NCI-H1694 treated with DMSO at 0.1 percent for 48 hours (cell line): Measurements from ENCODE around the gene KIF16B.
A peak's percentile ranks its signal among the peaks of the same experiment; 100 is the strongest.
"Not testable (repeated sequence)": the region's sequence is repeated elsewhere in the genome, so short reads cannot be mapped to it uniquely, and the experiment has no call there.

ENCODE experiments used
- DNase-seq: peaks from one replicate; lab custom pipeline; 2025; lab: John Stamatoyannopoulos, UW

KIF16B gene, protein sequence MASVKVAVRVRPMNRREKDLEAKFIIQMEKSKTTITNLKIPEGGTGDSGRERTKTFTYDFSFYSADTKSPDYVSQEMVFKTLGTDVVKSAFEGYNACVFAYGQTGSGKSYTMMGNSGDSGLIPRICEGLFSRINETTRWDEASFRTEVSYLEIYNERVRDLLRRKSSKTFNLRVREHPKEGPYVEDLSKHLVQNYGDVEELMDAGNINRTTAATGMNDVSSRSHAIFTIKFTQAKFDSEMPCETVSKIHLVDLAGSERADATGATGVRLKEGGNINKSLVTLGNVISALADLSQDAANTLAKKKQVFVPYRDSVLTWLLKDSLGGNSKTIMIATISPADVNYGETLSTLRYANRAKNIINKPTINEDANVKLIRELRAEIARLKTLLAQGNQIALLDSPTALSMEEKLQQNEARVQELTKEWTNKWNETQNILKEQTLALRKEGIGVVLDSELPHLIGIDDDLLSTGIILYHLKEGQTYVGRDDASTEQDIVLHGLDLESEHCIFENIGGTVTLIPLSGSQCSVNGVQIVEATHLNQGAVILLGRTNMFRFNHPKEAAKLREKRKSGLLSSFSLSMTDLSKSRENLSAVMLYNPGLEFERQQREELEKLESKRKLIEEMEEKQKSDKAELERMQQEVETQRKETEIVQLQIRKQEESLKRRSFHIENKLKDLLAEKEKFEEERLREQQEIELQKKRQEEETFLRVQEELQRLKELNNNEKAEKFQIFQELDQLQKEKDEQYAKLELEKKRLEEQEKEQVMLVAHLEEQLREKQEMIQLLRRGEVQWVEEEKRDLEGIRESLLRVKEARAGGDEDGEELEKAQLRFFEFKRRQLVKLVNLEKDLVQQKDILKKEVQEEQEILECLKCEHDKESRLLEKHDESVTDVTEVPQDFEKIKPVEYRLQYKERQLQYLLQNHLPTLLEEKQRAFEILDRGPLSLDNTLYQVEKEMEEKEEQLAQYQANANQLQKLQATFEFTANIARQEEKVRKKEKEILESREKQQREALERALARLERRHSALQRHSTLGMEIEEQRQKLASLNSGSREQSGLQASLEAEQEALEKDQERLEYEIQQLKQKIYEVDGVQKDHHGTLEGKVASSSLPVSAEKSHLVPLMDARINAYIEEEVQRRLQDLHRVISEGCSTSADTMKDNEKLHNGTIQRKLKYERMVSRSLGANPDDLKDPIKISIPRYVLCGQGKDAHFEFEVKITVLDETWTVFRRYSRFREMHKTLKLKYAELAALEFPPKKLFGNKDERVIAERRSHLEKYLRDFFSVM (N-terminal part only)

DNA sequence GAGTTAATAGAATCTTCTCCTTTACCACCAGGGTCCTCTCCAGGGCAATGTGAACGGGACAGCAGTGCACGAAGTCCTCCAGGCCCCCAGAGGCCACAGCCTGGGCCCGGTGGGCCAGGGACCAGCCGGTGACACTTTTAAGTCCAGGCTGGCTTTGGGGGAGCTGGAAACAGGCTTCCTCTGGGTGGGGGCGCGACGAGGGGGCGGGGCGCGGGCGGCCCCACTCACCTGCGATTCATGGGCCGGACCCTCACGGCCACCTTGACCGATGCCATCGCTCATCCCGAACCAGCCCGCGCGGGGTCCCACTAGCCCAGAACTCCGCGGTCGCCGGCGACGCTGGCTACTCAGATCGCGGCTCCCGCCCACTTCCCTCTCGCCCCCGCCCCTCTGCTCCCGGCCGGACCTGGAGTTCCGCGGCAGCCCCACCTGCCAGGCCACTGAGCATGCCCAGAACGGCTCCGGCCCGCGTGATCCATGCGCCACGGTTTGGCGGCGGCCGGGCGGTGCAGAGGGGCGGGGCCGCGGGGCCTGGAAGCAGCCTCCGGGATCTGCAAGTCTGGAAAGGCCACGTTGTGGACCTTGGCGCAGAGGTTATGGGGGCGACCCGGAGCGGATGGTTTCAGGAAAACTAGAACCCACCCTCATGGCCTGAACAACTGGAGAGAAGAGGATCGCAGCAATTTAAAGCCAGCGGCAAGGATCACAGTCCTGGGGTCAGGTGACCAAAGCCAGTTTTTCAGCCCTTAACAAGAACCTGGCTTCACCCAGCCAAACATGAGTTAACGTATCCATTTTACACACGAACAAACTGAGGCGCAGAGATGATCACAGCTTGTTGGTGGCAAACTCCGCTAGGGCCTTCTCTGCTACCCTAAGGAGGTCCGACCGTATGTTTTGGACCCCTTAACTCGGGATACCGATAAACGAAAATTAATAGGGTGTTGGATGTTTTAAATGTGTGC, at the start of gene KIF16B:
Gene KIF16B (minus strand): TSS at position 448 of the 965 bp plus-strand sequence. CDS start 173 bp downstream, at position 275.
- peak; percentile 50 for DNase-seq

- DNase-seq, result no peak
These were observed 49.3 kb upstream of the KIF16B start for GRCh38 chr20:16622501-16622900.

DNA sequence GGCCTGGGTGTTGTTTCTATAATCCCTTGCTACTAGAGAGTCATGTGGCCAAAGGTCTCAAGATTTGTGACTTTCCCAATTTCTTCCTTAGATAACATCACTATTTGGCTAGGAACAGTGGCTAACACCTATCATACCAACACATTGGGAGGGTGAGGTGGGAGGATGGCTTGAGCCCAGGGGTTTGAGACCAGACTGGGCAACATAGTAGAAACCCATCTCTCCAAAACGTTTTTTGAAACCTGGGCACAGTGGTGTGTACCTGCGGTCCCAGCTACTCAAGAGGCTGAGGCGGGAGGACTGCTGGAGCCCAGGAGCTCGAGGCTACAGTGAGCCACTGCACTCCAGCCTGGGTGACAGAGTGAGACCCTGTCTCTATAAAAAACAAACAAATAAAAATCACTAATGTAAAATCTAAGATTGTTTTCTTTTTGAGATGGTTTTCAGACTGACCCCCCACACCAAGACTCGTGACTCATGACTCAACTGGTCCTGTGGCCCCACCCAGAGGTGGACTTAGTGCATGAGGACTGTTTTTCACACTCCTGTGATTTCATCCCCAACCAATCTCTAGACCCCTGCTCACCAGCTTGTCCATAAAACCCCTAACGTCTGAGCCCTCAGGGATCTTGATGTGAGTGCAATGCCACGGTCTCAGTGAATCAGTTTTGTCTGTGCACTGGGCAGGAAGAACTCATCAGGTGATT, 48.3 kb upstream of the KIF16B start:
- no peak for DNase-seq

- no peak for DNase-seq
These were observed 47.7 kb upstream of the KIF16B start for GRCh38 chr20:16620961-16621360.

- no peak for DNase-seq
These were observed 46.7 kb upstream of the KIF16B start for GRCh38 chr20:16619953-16620352.

DNA sequence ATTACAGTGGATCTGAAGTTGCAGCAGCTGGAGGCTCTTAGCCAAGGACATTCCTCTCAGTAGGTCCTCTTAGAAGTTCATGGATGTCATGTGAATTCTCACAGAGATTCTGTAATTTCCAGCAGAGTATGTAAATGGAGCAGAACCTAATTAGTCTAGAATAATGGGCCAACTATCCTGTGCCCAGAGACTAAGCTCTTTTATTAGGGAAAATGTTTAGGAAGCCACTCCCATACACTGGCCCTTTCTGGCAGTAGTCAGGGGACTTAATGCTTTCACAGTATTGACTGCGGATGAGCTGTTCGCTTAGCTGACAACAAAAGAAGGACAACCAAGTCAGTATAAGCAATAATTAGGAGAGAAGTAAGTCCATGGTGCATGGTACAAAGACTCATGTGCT, 43.8 kb upstream of the KIF16B start:
- no peak for DNase-seq

DNA sequence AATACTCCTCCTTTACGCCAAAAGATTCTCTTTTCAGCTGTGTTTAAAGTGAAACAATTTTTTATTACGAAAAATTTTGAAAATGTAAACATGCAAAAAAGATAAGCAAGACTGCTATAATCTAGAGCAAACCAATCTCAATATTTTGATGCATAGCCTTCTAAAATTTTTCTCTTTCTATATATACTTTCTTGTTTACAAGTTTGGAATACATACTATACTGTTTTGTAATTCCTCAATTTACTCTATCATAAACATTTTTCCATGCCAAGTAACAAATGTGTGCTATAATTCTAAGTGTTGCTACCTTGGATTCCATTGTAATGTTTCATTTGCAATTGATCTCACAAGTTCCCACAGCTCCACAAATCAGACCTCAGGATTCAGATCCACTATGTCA, 43.1 kb upstream of the KIF16B start:
- no peak for DNase-seq

DNA sequence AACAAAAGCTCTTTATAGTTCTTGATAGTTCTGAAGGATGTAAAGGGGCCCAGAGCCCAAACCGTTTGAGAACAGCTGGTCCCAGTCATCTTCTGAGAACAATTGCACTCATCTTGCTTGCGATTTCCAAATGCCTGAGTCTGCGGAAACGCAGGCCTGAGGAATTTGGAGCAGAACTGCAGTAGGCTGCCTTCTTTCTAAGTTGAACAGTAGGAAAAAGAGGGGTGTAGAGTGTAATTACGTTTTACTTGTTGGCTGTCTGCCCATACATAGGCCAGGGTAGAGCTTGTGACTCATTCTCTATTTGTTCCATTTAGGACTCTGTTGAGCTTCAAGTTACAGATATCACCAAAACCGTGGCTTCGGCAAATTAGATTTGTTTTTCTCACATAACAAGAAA, 42.0 kb upstream of the KIF16B start:
- no peak for DNase-seq

GRCh38 chr20:16613954-16614353, 40.7 kb upstream of the KIF16B start:
- no peak for DNase-seq

GRCh38 chr20:16612706-16613105, 39.5 kb upstream of the KIF16B start:
- DNase-seq, result no peak

DNA sequence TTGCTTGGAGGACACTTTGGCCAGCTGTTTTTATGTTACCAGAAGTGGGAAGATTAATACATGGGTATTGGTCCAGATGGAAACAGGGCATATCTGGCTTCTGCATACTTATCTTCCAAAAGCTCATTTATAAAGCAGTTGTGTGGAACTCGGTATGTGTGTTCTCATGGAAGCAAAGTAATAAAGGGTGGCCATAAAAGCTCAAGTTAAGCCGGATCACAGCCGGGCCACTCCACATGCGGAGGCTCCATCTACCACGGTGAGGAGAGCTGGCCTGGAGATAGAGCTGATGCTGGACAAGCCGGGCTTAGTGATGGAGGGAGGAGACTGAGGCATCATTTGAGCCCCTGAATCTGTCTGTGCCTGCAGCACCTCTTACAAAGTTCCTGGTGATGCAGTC, 38.6 kb upstream of the KIF16B start:
- DNase-seq, result no peak

- no peak for DNase-seq
These were observed 35.8 kb upstream of the KIF16B start for GRCh38 chr20:16609066-16609465.

DNA sequence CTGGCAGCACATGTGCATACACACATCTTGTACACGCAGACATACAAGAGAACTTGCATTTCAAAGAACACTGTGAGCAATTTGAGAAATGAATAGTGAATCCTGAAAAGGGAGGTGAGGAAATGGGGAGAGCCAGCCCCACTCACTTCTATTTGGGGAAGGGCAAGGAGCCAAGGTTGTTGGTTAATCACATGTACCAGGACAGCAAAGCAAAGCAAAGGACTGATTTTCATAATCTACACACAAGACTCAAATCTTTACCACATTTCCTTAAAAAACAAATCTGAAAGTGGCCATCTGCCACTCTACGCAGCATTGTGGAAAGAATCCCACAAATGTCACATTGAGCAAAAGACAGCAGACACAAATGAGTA, 35.0 kb upstream of the KIF16B start:
- peak; percentile 56 for DNase-seq

- peak; percentile 56 for DNase-seq
These were observed 34.4 kb upstream of the KIF16B start for GRCh38 chr20:16607364-16608276.

DNA sequence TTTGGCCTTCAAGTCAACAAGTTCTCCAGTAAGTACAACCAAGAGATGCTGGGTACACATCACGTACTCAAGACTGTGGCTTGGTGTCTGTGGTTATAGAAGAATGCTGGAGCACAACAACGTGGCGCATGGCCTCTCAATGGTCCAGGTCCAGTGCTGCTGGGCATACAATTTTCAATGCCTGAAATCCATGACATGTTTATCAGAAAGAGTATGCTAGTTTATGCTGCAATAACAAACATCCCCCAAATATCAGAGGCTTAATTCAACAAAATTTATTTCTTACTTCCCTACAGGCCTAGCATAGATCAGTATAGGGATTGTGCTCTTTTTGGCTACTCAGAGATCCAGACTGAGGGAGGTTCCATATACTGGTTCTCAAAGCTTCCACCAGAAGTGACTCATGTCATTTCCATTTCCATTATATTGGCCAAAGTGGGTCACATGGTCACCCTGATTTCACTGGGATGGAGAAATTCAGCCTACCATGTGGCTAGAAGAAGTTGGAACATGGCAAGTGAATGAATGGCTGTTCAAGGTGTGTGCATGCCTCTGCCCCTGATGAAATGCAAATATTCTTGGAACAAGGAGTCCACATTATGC, 33.3 kb upstream of the KIF16B start:
- no peak for DNase-seq

DNA sequence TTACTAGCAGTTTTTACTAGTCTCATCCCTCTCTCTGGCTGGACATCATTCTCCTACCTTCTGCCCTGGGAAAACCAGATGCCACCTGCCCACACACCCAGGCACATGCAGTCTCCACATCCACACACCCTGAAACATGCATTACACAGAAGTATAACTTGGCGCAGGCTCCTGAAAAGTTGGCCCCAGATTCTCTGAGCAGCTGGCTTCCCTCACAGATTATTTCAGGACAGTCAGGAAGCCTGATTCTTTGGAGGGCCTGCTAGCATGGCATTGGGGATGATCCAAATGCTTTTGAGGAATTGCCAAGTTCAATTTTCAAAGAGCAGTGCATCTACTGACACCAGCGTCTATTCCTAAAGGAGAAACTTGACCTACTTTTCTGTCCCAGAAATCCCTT, 27.8 kb upstream of the KIF16B start:
- peak; percentile 86 for DNase-seq

GRCh38 chr20:16599257-16599656, 26.0 kb upstream of the KIF16B start:
- no peak for DNase-seq

GRCh38 chr20:16596991-16597390, 23.7 kb upstream of the KIF16B start:
- no peak for DNase-seq

GRCh38 chr20:16596404-16596803, 23.2 kb upstream of the KIF16B start:
- DNase-seq, result not testable (repeated sequence)
